Tibial nerve (tissue), 4 donors: ENCODE results near the gene MAPKAP1. TPM values are rescaled to one million over a fixed set of nuclear protein-coding genes. Genes with fewer than 3 reads are reported as not detected.

Experiments
- DNase-seq, 2 donors: peaks; one replicate each; pipeline ENCODE4 v3.0.0-alpha.2; 2019; ENCODE audit warnings: low spot score in 2 of 2
- H3K27ac ChIP-seq, 4 donors: fragments of 200-600 bp; sonication (generic) in 3 of 4; one replicate each; pipeline ENCODE4 v1.5.1; 2017 to 2019; ENCODE audit warnings: mild to moderate bottlenecking in 1 of 4
- H3K27me3 ChIP-seq, 2 donors: fragments of 200-600 bp; sonication (generic) in 1 of 2; one replicate each; pipeline versions ENCODE4 v1.5.1 to v1.6.0; 2017 to 2019
- H3K36me3 ChIP-seq, 3 donors: fragments of 200-600 bp; sonication (generic); one replicate each; pipeline ENCODE4 v1.5.1; 2018 to 2019
- H3K4me1 ChIP-seq, 4 donors: fragments of 200-600 bp; sonication (generic) in 3 of 4; one replicate each; pipeline ENCODE4 v1.5.1; 2017 to 2019
- H3K4me3 ChIP-seq, 4 donors: fragments of 200-600 bp; sonication (generic) in 3 of 4; one replicate each; pipeline ENCODE4 v1.5.1; 2017 to 2019; ENCODE audit warnings: mild to moderate bottlenecking in 1 of 4, moderate library complexity in 1 of 4
- H3K9me3 ChIP-seq, 4 donors: fragments of 200-600 bp; sonication (generic) in 3 of 4; one replicate each; pipeline ENCODE4 v1.5.1; 2017 to 2019
- EP300 ChIP-seq, 2 donors: sonication (generic); formaldehyde crosslinking; IDR thresholded peaks; one replicate each; pipeline ENCODE4 v1.6.1; 2017; ENCODE audit warnings: antibody characterized with exemption in 2 of 2, mild to moderate bottlenecking in 1 of 2
- POLR2A ChIP-seq, 2 donors: fragments of 450-650 bp; IDR thresholded peaks; one replicate each; pipeline ENCODE4 v1.6.1; 2017; ENCODE audit warnings: antibody characterized with exemption in 2 of 2, mild to moderate bottlenecking in 2 of 2, moderate library complexity in 2 of 2
- WGBS, 2 donors: methylation state at CpG; one replicate each; pipeline ENCODE4 v1.1.5; 2018; 5-methylcytosine and 5-hydroxymethylcytosine counted together
- small RNA-seq: library from RNA; depleted of rRNA; stranded (forward); fragments of <200 nt; gene quantifications from one replicate; pipeline ENCODE3, GENCODE V24; 2016
- total RNA-seq, 4 donors: library from RNA; depleted of rRNA; stranded (reverse); fragments of >200 nt; gene quantifications; one replicate each; pipeline ENCODE4 v1.1.0, GENCODE V29; 2016
- TF ChIP-seq, protein P1 (sequence below), 5 experiments: fragments of 200-600 bp in 3 of 5; fragments of 450-650 bp in 2 of 5; sonication (generic) in 3 of 5; IDR thresholded peaks; one replicate each; pipeline ENCODE4 v1.5.1; 2016 to 2019; ENCODE audit warnings: antibody characterized with exemption in 5 of 5, mild to moderate bottlenecking in 3 of 5, moderate library complexity in 2 of 5

Gene MAPKAP1
- total RNA-seq, 4 donors from 2014 or later = 61.4 to 111 (median 92.7) TPM

DNA sequence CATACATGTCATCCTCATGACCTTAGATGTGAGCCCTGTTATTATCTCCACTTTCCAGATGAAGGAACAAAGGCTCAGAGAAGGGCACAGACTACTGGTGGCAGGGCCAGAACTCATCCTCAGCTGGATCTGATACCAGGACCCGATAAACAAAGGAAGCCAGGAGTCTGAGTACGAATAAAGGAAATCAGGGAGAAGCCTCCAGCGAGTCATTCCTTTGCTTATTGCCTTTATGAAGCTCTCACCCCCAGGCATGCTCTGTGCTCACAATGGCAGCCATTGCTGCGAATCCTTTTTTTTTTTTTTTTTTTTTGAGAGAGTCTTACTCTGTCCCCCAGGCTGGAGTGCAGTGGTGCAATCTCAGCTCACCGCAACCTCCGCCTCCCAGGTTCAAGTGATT is 315.3 kb downstream of the MAPKAP1 start:
- Histone ChIP-seq H3K4me3 (no peak overlapping the region), H3K27me3 (no peaks in the 10 kb centered on the region), H3K9me3 (no peaks in the 10 kb centered on the region), H3K27ac (no peak overlapping the region), H3K4me1 (no peaks in the 10 kb centered on the region), H3K36me3 (no peaks in the 10 kb centered on the region)
- no peak for DNase-seq
- WGBS, 2 donors = 88 to 89% methylated on average over 6 of the region's 6 CpGs
- TF ChIP-seq POLR2A (IDR thresholded peaks at IDR 0.05) (no peak), EP300 (IDR thresholded peaks at IDR 0.05) (no peak)
- TF ChIP-seq, protein P1, sequence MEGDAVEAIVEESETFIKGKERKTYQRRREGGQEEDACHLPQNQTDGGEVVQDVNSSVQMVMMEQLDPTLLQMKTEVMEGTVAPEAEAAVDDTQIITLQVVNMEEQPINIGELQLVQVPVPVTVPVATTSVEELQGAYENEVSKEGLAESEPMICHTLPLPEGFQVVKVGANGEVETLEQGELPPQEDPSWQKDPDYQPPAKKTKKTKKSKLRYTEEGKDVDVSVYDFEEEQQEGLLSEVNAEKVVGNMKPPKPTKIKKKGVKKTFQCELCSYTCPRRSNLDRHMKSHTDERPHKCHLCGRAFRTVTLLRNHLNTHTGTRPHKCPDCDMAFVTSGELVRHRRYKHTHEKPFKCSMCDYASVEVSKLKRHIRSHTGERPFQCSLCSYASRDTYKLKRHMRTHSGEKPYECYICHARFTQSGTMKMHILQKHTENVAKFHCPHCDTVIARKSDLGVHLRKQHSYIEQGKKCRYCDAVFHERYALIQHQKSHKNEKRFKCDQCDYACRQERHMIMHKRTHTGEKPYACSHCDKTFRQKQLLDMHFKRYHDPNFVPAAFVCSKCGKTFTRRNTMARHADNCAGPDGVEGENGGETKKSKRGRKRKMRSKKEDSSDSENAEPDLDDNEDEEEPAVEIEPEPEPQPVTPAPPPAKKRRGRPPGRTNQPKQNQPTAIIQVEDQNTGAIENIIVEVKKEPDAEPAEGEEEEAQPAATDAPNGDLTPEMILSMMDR (IDR thresholded peaks at IDR 0.05) = no peak

DNA sequence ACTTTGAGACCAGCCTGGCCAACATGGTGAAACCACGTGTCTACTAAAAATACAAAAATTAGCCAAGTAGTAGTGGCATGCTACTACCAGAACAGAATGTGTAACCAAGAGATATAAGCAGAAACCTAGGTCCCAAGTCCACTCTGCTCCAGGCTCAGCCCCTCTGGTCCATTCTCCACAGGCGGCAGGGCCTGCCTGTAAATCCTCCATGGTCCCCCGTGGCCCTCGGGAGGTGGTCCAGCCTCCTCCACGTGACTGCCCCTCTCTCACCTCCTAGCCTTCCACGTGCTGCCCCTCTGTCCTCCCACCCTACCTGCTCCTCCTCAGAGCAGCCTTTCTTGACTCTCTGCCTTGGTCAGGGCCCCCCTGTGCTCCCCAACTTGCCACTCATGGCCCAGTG is 318.0 kb downstream of the MAPKAP1 start:
- 56 to 57% methylated on average over 6 of the region's 6 CpGs for WGBS, 2 donors
- H3K36me3 ChIP-seq = no peaks in the 10 kb centered on the region
- no peak for DNase-seq
- H3K4me1 ChIP-seq = no peaks in the 10 kb centered on the region
- H3K4me3 ChIP-seq = no peak overlapping the region
- H3K9me3 ChIP-seq = no peaks in the 10 kb centered on the region
- H3K27me3 ChIP-seq = no peaks in the 10 kb centered on the region
- TF ChIP-seq, protein P1 (IDR thresholded peaks at IDR 0.05) = no peak
- TF ChIP-seq POLR2A (IDR thresholded peaks at IDR 0.05) (no peak), EP300 (IDR thresholded peaks at IDR 0.05) (no peak)
- no peak overlapping the region for H3K27ac ChIP-seq

DNA sequence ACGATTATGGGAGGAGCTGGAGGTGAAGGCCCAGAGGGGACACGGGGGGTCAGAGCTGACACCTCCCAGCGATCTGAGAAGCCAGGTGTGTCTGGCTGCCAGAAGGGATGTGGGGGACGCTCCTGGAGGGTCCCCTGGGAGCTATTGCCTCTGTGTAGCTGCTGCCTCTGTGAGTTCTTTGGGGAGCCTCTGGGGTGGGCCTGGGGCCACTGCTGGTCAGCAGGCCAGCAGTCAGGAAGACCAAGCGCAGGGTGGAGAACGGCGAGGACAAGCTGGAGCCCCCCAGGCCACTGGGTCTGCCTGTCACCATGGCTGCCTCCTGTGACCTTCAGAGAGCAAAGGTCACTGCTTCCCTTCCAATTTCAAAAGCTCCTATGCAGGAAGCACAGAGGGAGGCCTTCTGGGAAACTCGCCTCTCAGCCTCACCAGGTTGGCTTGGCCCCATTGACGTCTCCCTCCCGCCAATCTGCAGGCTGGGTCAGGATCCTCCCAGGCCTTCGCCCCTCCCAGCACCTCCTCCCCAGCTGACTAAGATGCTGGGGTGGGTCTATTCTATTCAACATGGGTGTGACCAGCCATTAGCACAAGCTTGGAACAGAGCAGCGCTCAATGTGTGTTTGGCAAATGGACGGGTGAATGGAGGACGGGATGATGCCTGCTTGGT is 319.0 kb downstream of the MAPKAP1 start:
- no peak for DNase-seq
- Histone ChIP-seq H3K27ac (no peak overlapping the region), H3K4me1 (no peaks in the 10 kb centered on the region), H3K27me3 (no peaks in the 10 kb centered on the region), H3K9me3 (no peaks in the 10 kb centered on the region), H3K36me3 (no peaks in the 10 kb centered on the region), H3K4me3 (no peak overlapping the region)
- WGBS, 2 donors = 80% methylated on average over 14 of the region's 14 CpGs
- TF ChIP-seq, protein P1 (IDR thresholded peaks at IDR 0.05) = no peak
- TF ChIP-seq EP300 (IDR thresholded peaks at IDR 0.05) (no peak), POLR2A (IDR thresholded peaks at IDR 0.05) (no peak)

Small RNAs within 50 kb of the gene (small RNA-seq; reads per million reads assigned to genes)
- gene RF00017 = not detected

Other genes with a start within 250 kb of the MAPKAP1 start
- gene PBX3, start 40.2 kb upstream of the MAPKAP1 start, total RNA-seq = 10 to 100 TPM; 18.0 to 33.5 (median 24.2) TPM